ENCODE data around the gene ANGPTL7. TPM values are rescaled to one million over a fixed set of nuclear protein-coding genes. Genes with fewer than 3 reads are reported as not detected.

The ANGPTL7 gene
- total RNA-seq, 1 experiment from 2014 or later = not detected

- no peak for ATAC-seq
- no peak overlapping the region for H3K27ac ChIP-seq (ENCODE audit: low read depth, low read length)
- TF ChIP-seq POLR2A (IDR thresholded peaks at IDR 0.05; ENCODE audit: borderline replicate concordance, extremely low read depth, insufficient read depth, insufficient read length) (no peak), ATF3 (IDR thresholded peaks at IDR 0.05) (no peak), REST (IDR thresholded peaks at IDR 0.05; ENCODE audit: low read depth) (no peak), EZH2 (IDR thresholded peaks at IDR 0.05) (no peak), MAX (IDR thresholded peaks at IDR 0.05) (no peak), CBX3 (IDR thresholded peaks at IDR 0.05; ENCODE audit: low read depth) (no peak), SIN3A (IDR thresholded peaks at IDR 0.05; ENCODE audit: low read depth) (no peak), JUND (IDR thresholded peaks at IDR 0.05) (no peak), RAD21 (IDR thresholded peaks at IDR 0.05; ENCODE audit: low read depth) (no peak), SP1 (IDR thresholded peaks at IDR 0.05; ENCODE audit: low read depth) (no peak), ZFX (IDR thresholded peaks at IDR 0.05) (no peak), FOSL1 (IDR thresholded peaks at IDR 0.05; ENCODE audit: low read depth) (no peak), EGR1 (IDR thresholded peaks at IDR 0.05; ENCODE audit: low read depth) (no peak), EZH2phosphoT487 (IDR thresholded peaks at IDR 0.05; ENCODE audit: borderline replicate concordance) (no peak)
- TF ChIP-seq, protein P1, sequence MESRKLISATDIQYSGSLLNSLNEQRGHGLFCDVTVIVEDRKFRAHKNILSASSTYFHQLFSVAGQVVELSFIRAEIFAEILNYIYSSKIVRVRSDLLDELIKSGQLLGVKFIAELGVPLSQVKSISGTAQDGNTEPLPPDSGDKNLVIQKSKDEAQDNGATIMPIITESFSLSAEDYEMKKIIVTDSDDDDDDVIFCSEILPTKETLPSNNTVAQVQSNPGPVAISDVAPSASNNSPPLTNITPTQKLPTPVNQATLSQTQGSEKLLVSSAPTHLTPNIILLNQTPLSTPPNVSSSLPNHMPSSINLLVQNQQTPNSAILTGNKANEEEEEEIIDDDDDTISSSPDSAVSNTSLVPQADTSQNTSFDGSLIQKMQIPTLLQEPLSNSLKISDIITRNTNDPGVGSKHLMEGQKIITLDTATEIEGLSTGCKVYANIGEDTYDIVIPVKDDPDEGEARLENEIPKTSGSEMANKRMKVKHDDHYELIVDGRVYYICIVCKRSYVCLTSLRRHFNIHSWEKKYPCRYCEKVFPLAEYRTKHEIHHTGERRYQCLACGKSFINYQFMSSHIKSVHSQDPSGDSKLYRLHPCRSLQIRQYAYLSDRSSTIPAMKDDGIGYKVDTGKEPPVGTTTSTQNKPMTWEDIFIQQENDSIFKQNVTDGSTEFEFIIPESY (IDR thresholded peaks at IDR 0.05; ENCODE audit: extremely low read depth, insufficient replicate concordance, low read length) = no peak
Measured at GRCh38 chr1:11151826-11152612, 37.1 kb upstream of the ANGPTL7 start.

More at GRCh38 chr1:11151826-11152612, 37.1 kb upstream of the ANGPTL7 start:
- H4K20me1 ChIP-seq (ENCODE audit: insufficient read depth) = no peaks in the 10 kb centered on the region
- RAD21 ChIA-PET (ENCODE audit: low non-redundant PET in 1 of 2, low total read pairs in 2 of 2, uncharacterized antibody in 2 of 2, unreplicated experiment in 2 of 2) = no interaction called here
- no peaks in the 10 kb centered on the region for H3K9me3 ChIP-seq (ENCODE audit: control insufficient read depth in 1 of 2, insufficient read depth in 1 of 2, low read depth in 1 of 2, low read length in 2 of 2)
- H3K79me2 ChIP-seq (ENCODE audit: insufficient read depth, low read length) = no peaks in the 10 kb centered on the region
- no peaks in the 10 kb centered on the region for H3K27me3 ChIP-seq (ENCODE audit: insufficient read depth, low read length)
- no peak overlapping the region for H3K4me2 ChIP-seq (ENCODE audit: low read length)
- no peaks in the 10 kb centered on the region for H3K4me1 ChIP-seq (ENCODE audit: control insufficient read depth in 1 of 2, insufficient read depth in 2 of 2, low read length in 2 of 2)
- no peak for DNase-seq (ENCODE audit: low read depth, low spot score)
- H3K9me2 ChIP-seq (ENCODE audit: insufficient read depth) = no peaks in the 10 kb centered on the region
- CTCF ChIA-PET = no interaction called here
- intact Hi-C loops (cut with micrococcal nuclease) = no loop called here
- H3K36me3 ChIP-seq (ENCODE audit: control insufficient read depth in 1 of 2, insufficient read depth in 2 of 2, low read length in 2 of 2) = peaks cover 6% of the 10 kb centered on the region in 2 experiments; a peak in 3 of 4 replicates
- BruUV-seq (replicated peaks) = no TSS peak
- POLR2A ChIA-PET = no interaction called here
- no peak overlapping the region for H3K9ac ChIP-seq (ENCODE audit: low read length)
- no peak overlapping the region for H2AFZ ChIP-seq (ENCODE audit: low read depth, low read length, poor library complexity, severe bottlenecking)
- no peak overlapping the region for H3K4me3 ChIP-seq (replicated peaks in 1 of 2; ENCODE audit: low read depth in 1 of 2, low read length in 2 of 2)
